HEK293 (cell line): ENCODE results near the gene ZNF771.

Experiments used
- AEBP2 ChIP-seq: fragments of 450-650 bp; formaldehyde crosslinking; IDR thresholded peaks from 2 replicates; pipeline ENCODE4 v1.5.1; 2016; ENCODE audit warnings: missing biosample characterization, missing genetic modification characterization, borderline replicate concordance
- GLIS2 ChIP-seq: fragments of 450-650 bp; formaldehyde crosslinking; IDR thresholded peaks from 2 replicates; pipeline ENCODE4 v1.5.1; 2016; ENCODE audit warnings: missing biosample characterization, missing genetic modification characterization
- HIC1 ChIP-seq: fragments of 450-650 bp; formaldehyde crosslinking; IDR thresholded peaks from 2 replicates; pipeline ENCODE4 v1.5.1; 2016; ENCODE audit warnings: missing biosample characterization, missing genetic modification characterization
- HOXA7 ChIP-seq: sonication (generic); formaldehyde crosslinking; IDR thresholded peaks from 2 replicates; pipeline ENCODE4 v1.8.1; 2022; ENCODE audit warnings: missing genetic modification reagents, borderline replicate concordance
- PRDM1 ChIP-seq: fragments of 450-650 bp; formaldehyde crosslinking; IDR thresholded peaks from 2 replicates; pipeline ENCODE4; 2016; ENCODE audit warnings: missing biosample characterization, missing genetic modification characterization
- PRDM10 ChIP-seq: fragments of 450-650 bp; formaldehyde crosslinking; IDR thresholded peaks from 2 replicates; pipeline ENCODE4 v1.5.1; 2016; ENCODE audit warnings: missing biosample characterization, missing genetic modification characterization
- PRDM2 ChIP-seq: fragments of 450-650 bp; formaldehyde crosslinking; IDR thresholded peaks from 2 replicates; pipeline ENCODE4 v1.5.1; 2016; ENCODE audit warnings: missing biosample characterization, missing genetic modification characterization, borderline replicate concordance
- ZNF112 ChIP-seq: fragments of 450-650 bp; formaldehyde crosslinking; IDR thresholded peaks from 2 replicates; pipeline ENCODE4 v1.5.0; 2017; ENCODE audit warnings: missing biosample characterization, missing genetic modification characterization
- ZNF175 ChIP-seq: fragments of 450-650 bp; formaldehyde crosslinking; IDR thresholded peaks from 2 replicates; pipeline ENCODE4 v1.5.1; 2016; ENCODE audit warnings: missing biosample characterization, missing genetic modification characterization
- ZNF184 ChIP-seq: fragments of 450-650 bp; IDR thresholded peaks from 2 replicates; pipeline ENCODE4 v1.5.1; 2018; ENCODE audit warnings: missing biosample characterization, mild to moderate bottlenecking, missing genetic modification characterization
- ZNF202 ChIP-seq: fragments of 450-650 bp; formaldehyde crosslinking; IDR thresholded peaks from 2 replicates; pipeline ENCODE4 v1.5.1; 2016; ENCODE audit warnings: missing biosample characterization, missing genetic modification characterization, borderline replicate concordance
- ZNF239 ChIP-seq: fragments of 450-650 bp; formaldehyde crosslinking; IDR thresholded peaks from 2 replicates; pipeline ENCODE4 v1.5.1; 2016; ENCODE audit warnings: missing biosample characterization, missing genetic modification characterization
- ZNF335 ChIP-seq: fragments of 450-650 bp; formaldehyde crosslinking; conservative IDR thresholded peaks from 2 replicates; pipeline ENCODE4 v1.5.1; 2016; ENCODE audit warnings: missing biosample characterization, missing genetic modification characterization
- ZNF341 ChIP-seq: fragments of 450-650 bp; formaldehyde crosslinking; IDR thresholded peaks from 2 replicates; pipeline ENCODE4; 2016; ENCODE audit warnings: low read depth, missing biosample characterization, missing genetic modification characterization
- ZNF37A ChIP-seq: fragments of 450-650 bp; IDR thresholded peaks from 2 replicates; pipeline ENCODE4 v1.5.1; 2018; ENCODE audit warnings: missing biosample characterization, missing genetic modification characterization
- ZNF416 ChIP-seq: fragments of 450-650 bp; formaldehyde crosslinking; IDR thresholded peaks from 2 replicates; pipeline ENCODE4 v1.5.1; 2016; ENCODE audit warnings: missing biosample characterization, missing genetic modification characterization
- ZNF514 ChIP-seq: fragments of 450-650 bp; formaldehyde crosslinking; IDR thresholded peaks from 2 replicates; pipeline ENCODE4 v1.5.1; 2016; ENCODE audit warnings: missing biosample characterization, missing genetic modification characterization
- ZNF529 ChIP-seq: fragments of 450-650 bp; formaldehyde crosslinking; IDR thresholded peaks from 2 replicates; pipeline ENCODE4 v1.5.1; 2017; ENCODE audit warnings: missing genetic modification characterization, missing biosample characterization; ENCODE audit not compliant: insufficient replicate concordance
- ZNF555 ChIP-seq: fragments of 450-650 bp; formaldehyde crosslinking; conservative IDR thresholded peaks from 2 replicates; pipeline ENCODE4 v1.5.1; 2017; ENCODE audit warnings: missing biosample characterization, mild to moderate bottlenecking, missing genetic modification characterization, inconsistent platforms
- ZNF585B ChIP-seq: fragments of 450-650 bp; formaldehyde crosslinking; IDR thresholded peaks from 2 replicates; pipeline ENCODE4 v1.5.1; 2016; ENCODE audit warnings: missing biosample characterization, missing genetic modification characterization
- ZNF692 ChIP-seq: fragments of 450-650 bp; formaldehyde crosslinking; IDR thresholded peaks from 2 replicates; pipeline ENCODE4 v1.5.1; 2016; ENCODE audit warnings: missing biosample characterization, missing genetic modification characterization
- ZNF701 ChIP-seq: fragments of 450-650 bp; formaldehyde crosslinking; IDR thresholded peaks from 2 replicates; pipeline ENCODE4 v1.5.1; 2016; ENCODE audit warnings: missing biosample characterization, missing genetic modification characterization
- ZNF76 ChIP-seq: fragments of 450-650 bp; formaldehyde crosslinking; IDR thresholded peaks from 2 replicates; pipeline ENCODE4; 2016; ENCODE audit warnings: low read depth, missing biosample characterization, missing genetic modification characterization, borderline replicate concordance
- ZSCAN18 ChIP-seq: fragments of 450-650 bp; formaldehyde crosslinking; IDR thresholded peaks from 2 replicates; pipeline ENCODE4 v1.5.1; 2016; ENCODE audit warnings: missing biosample characterization, missing genetic modification characterization

Gene ZNF771

GRCh38 chr16:30371248-30371816, 36.1 kb upstream of the ZNF771 start (continued):
- no peak for TF ChIP-seq ZNF416 (tag by site-specific recombination)
- no peak for TF ChIP-seq HOXA7
- TF ChIP-seq PRDM1, result no peak
- TF ChIP-seq ZNF76, result no peak
- no peak for TF ChIP-seq ZNF701 (tag by site-specific recombination)
- no peak for TF ChIP-seq ZNF585B (tag by site-specific recombination)
- TF ChIP-seq PRDM10 (tag by site-specific recombination), result peak; percentile 74
- no peak; the same call in 1 of the 2 replicates for TF ChIP-seq ZNF341 (tag by site-specific recombination)
- peak; percentile 57 for TF ChIP-seq ZNF335 (tag by site-specific recombination)
- TF ChIP-seq ZNF555 (tag by site-specific recombination), result no peak
- TF ChIP-seq ZSCAN18, result no peak
- TF ChIP-seq AEBP2 (tag by site-specific recombination), result no peak
- TF ChIP-seq GLIS2 (tag by site-specific recombination), result no peak; the same call in 1 of the 2 replicates
- TF ChIP-seq ZNF514 (tag by site-specific recombination), result no peak
- no peak for TF ChIP-seq ZNF175 (tag by site-specific recombination)
- no peak for TF ChIP-seq ZNF112
- TF ChIP-seq ZNF37A (tag by site-specific recombination), result no peak
- no peak for TF ChIP-seq ZNF239 (tag by site-specific recombination)
- no peak for TF ChIP-seq ZNF202 (tag by site-specific recombination)
- TF ChIP-seq HIC1 (tag by site-specific recombination), result peak; percentile 10; the same call in 1 of the 2 replicates
- TF ChIP-seq ZNF692, result peak; percentile 79
- no peak for TF ChIP-seq PRDM2
- TF ChIP-seq ZNF529 (tag by site-specific recombination), result no peak
- TF ChIP-seq ZNF184 (tag by site-specific recombination), result no peak
